IMR-90 (cell line): Measurements from ENCODE around the gene ZNF584. TPM values are rescaled to one million over a fixed set of nuclear protein-coding genes. Genes with fewer than 3 reads are reported as not detected.
A peak's percentile ranks its signal among the peaks of the same experiment; 100 is the strongest.

Source experiments
- ATAC-seq: fragments of 200-7000 bp; cut with Tn5 transposase; 2 replicates; pipeline ENCODE4 v1.9.1; 2020; ENCODE audit warnings: low read depth, mild to moderate bottlenecking, moderate library complexity
- BruUV-seq: library from RNA; stranded (reverse); fragments of 400-500 nt; replicated peaks from 2 replicates; lab custom pipeline; 2021; lab: Mats Ljungman, UMichigan
- CTCF ChIA-PET: fragments of 300-600 bp; formaldehyde crosslinking; extraction: SDS; loops from one replicate; lab custom pipeline; 2021; ENCODE audit warnings: antibody characterized with exemption; lab: Yijun Ruan, JAX
- POLR2A ChIA-PET: fragments of 300-600 bp; sonication (Branson Sonifier 250); formaldehyde crosslinking; loops from one replicate; lab custom pipeline; 2022; ENCODE audit warnings: antibody characterized with exemption; ENCODE audit not compliant: unreplicated experiment; lab: Charles Lee
- DNase-seq: peaks from one replicate; pipeline ENCODE4 v3.0.0; 2013
- H2AFZ ChIP-seq: replicated peaks from 2 replicates; pipeline ENCODE3; 2013; ENCODE audit warnings: low read length, mild to moderate bottlenecking; ENCODE audit not compliant: poor library complexity
- H2AK5ac ChIP-seq: 2 replicates; pipeline ENCODE4 v1.6.1; 2013; ENCODE audit warnings: low read depth, low read length, inconsistent platforms
- H2AK9ac ChIP-seq: replicated peaks from 2 replicates; pipeline ENCODE3; 2013; ENCODE audit warnings: mild to moderate bottlenecking, low read depth, low read length, moderate library complexity; ENCODE audit not compliant: poor library complexity
- H2BK120ac ChIP-seq: 2 replicates; pipeline ENCODE4 v1.6.1; 2013; ENCODE audit warnings: low read depth, low read length, inconsistent platforms
- H2BK15ac ChIP-seq: 3 replicates; pipeline ENCODE4 v1.6.1; 2013; ENCODE audit warnings: low read depth, low read length, inconsistent platforms
- H2BK20ac ChIP-seq: 2 replicates; pipeline ENCODE4 v1.6.1; 2013; ENCODE audit warnings: low read depth, mild to moderate bottlenecking, inconsistent platforms, low read length, moderate library complexity
- H2BK5ac ChIP-seq: 2 replicates; pipeline ENCODE4 v1.6.1; 2013; ENCODE audit warnings: mild to moderate bottlenecking, low read depth, low read length, inconsistent platforms; ENCODE audit not compliant: poor library complexity, severe bottlenecking
- H3K14ac ChIP-seq: replicated peaks from 2 replicates; pipeline ENCODE4 v1.6.1; 2013; ENCODE audit warnings: low read depth, low read length, inconsistent platforms
- H3K18ac ChIP-seq: 2 replicates; pipeline ENCODE4 v1.6.1; 2013; ENCODE audit warnings: low read depth, low read length, control low read depth
- H3K23ac ChIP-seq: 2 replicates; pipeline ENCODE4 v1.6.1; 2013; ENCODE audit warnings: low read depth, low read length, inconsistent platforms
- H3K27ac ChIP-seq: 2 replicates; pipeline ENCODE4 v1.5.1; 2013; ENCODE audit warnings: mild to moderate bottlenecking, control low read depth, low read length; ENCODE audit not compliant: insufficient read depth
- H3K27me3 ChIP-seq: 2 replicates; pipeline ENCODE4 v1.6.1; 2013; ENCODE audit warnings: low read length; ENCODE audit not compliant: control insufficient read depth, insufficient read depth
- H3K36me3 ChIP-seq: 2 replicates; pipeline ENCODE4 v1.6.1; 2013; ENCODE audit warnings: low read length, mixed read lengths; ENCODE audit not compliant: control insufficient read depth, insufficient read depth
- H3K4ac ChIP-seq: 2 replicates; pipeline ENCODE4 v1.6.1; 2013; ENCODE audit warnings: low read depth, low read length, inconsistent platforms
- H3K4me1 ChIP-seq: 2 replicates; pipeline ENCODE4 v1.6.1; 2013; ENCODE audit warnings: low read length, mixed read lengths; ENCODE audit not compliant: control insufficient read depth, insufficient read depth
- H3K4me2 ChIP-seq: 2 replicates; pipeline ENCODE4 v1.6.1; 2013; ENCODE audit warnings: low read depth, mild to moderate bottlenecking, control low read depth, low read length, moderate library complexity
- H3K4me3 ChIP-seq: 2 replicates; pipeline ENCODE4 v1.5.1; 2013; ENCODE audit warnings: low read depth, mild to moderate bottlenecking, control low read depth, low read length, moderate library complexity; ENCODE audit not compliant: insufficient read depth
- H3K56ac ChIP-seq: 2 replicates; pipeline ENCODE4 v1.6.1; 2013; ENCODE audit warnings: low read length, inconsistent platforms; ENCODE audit not compliant: insufficient read depth; ENCODE audit errors: extremely low read depth
- H3K79me1 ChIP-seq, 2 experiments: 2 replicates each; pipeline ENCODE4 v1.6.1; 2013; ENCODE audit warnings: low read length in 2 of 2, inconsistent platforms in 1 of 2, low read depth in 1 of 2
- H3K9ac ChIP-seq: 2 replicates; pipeline ENCODE4 v1.6.1; 2013; ENCODE audit warnings: low read depth, low read length, control low read depth
- H3K9me1 ChIP-seq: 2 replicates; pipeline ENCODE4 v1.6.1; 2013; ENCODE audit warnings: low read length, inconsistent platforms; ENCODE audit not compliant: insufficient read depth
- H3K9me3 ChIP-seq: 2 replicates; pipeline ENCODE4 v1.6.1; 2013; ENCODE audit warnings: low read length; ENCODE audit not compliant: control insufficient read depth, insufficient read depth
- H4K20me1 ChIP-seq: 2 replicates; pipeline ENCODE4 v1.6.1; 2013; ENCODE audit warnings: low read length, inconsistent platforms; ENCODE audit not compliant: insufficient read depth
- H4K5ac ChIP-seq: 2 replicates; pipeline ENCODE4 v1.6.1; 2013; ENCODE audit warnings: mild to moderate bottlenecking, low read depth, low read length, control low read depth
- H4K8ac ChIP-seq, 2 experiments: 2 replicates each; pipeline ENCODE4 v1.6.1; 2013; ENCODE audit warnings: low read depth in 2 of 2, low read length in 2 of 2, control low read depth in 1 of 2, inconsistent platforms in 1 of 2
- H4K91ac ChIP-seq: 2 replicates; pipeline ENCODE4 v1.6.1; 2013; ENCODE audit warnings: low read depth, low read length, inconsistent platforms; ENCODE audit not compliant: insufficient read depth
- CEBPB ChIP-seq: IDR thresholded peaks from 2 replicates; pipeline ENCODE4 v1.6.1; 2012; ENCODE audit warnings: low read depth, low read length, improper control_type of control experiment
- CHD1 ChIP-seq: IDR thresholded peaks from 2 replicates; pipeline ENCODE4 v1.6.1; 2012; ENCODE audit warnings: low read depth, low read length, improper control_type of control experiment
- CTCF ChIP-seq: conservative IDR thresholded peaks from 2 replicates; pipeline ENCODE4 v1.5.1; 2012; ENCODE audit warnings: mild to moderate bottlenecking, low read depth, low read length, improper control_type of control experiment
- ELK1 ChIP-seq: fragments of 150-350 bp; IDR thresholded peaks from 2 replicates; pipeline ENCODE4 v1.6.1; 2016; ENCODE audit warnings: low read depth, mild to moderate bottlenecking, low read length, moderate library complexity, borderline replicate concordance
- FOS ChIP-seq: fragments of 150-350 bp; IDR thresholded peaks from 2 replicates; pipeline ENCODE4 v1.6.1; 2016; ENCODE audit warnings: low read depth, low read length
- MAFK ChIP-seq: IDR thresholded peaks from 2 replicates; pipeline ENCODE4 v1.6.1; 2012; ENCODE audit warnings: low read depth, low read length, improper control_type of control experiment
- MAZ ChIP-seq: IDR thresholded peaks from 2 replicates; pipeline ENCODE4 v1.6.1; 2012; ENCODE audit warnings: low read depth, mild to moderate bottlenecking, low read length, improper control_type of control experiment, moderate library complexity, borderline replicate concordance
- MXI1 ChIP-seq: IDR thresholded peaks from 2 replicates; pipeline ENCODE4 v1.6.1; 2012; ENCODE audit warnings: low read depth, mild to moderate bottlenecking, low read length, moderate library complexity, borderline replicate concordance
- NFE2L2 ChIP-seq: fragments of 150-350 bp; IDR thresholded peaks from 2 replicates; pipeline ENCODE4 v1.6.1; 2016; ENCODE audit warnings: low read depth, mild to moderate bottlenecking, low read length
- RAD21 ChIP-seq: IDR thresholded peaks from 2 replicates; pipeline ENCODE4 v1.6.1; 2012; ENCODE audit warnings: low read length, improper control_type of control experiment
- RCOR1 ChIP-seq: IDR thresholded peaks from 2 replicates; pipeline ENCODE4 v1.6.1; 2012; ENCODE audit warnings: mild to moderate bottlenecking, low read length, improper control_type of control experiment; ENCODE audit not compliant: insufficient replicate concordance
- USF2 ChIP-seq: fragments of 150-350 bp; IDR thresholded peaks from 2 replicates; pipeline ENCODE4 v1.6.1; 2017; ENCODE audit warnings: mild to moderate bottlenecking, antibody characterized with exemption, low read length, low read depth
- WGBS, 2 experiments: methylation state at CpG; one replicate each; pipeline versions ENCODE4 v1.1.5 to v1.1.7; 2013; ENCODE audit warnings: missing lambda C conversion rate in 2 of 2; ENCODE audit not compliant: insufficient read length in 1 of 2; ENCODE audit errors: extremely low coverage in 2 of 2; 5-methylcytosine and 5-hydroxymethylcytosine counted together
- dilution Hi-C: fragments of 300-500 bp; cut with HindIII; formaldehyde crosslinking; loops from one replicate; pipeline ENCODE4 v1.14.3; 2018; ENCODE audit warnings: low sequenced_read_pairs; ENCODE audit not compliant: unreplicated experiment
- in situ Hi-C: fragments of 300-500 bp; cut with MboI; formaldehyde crosslinking; loops from 3 replicates; pipeline ENCODE4 v1.14.3; 2019; ENCODE audit warnings: low sequenced_read_pairs, inconsistent platforms, mixed read lengths
- intact Hi-C: fragments of 100-400 bp; cut with micrococcal nuclease; formaldehyde crosslinking; loops from 2 replicates; pipeline ENCODE4 v1.10.0; 2022
- polyA plus RNA-seq, 3 experiments: library from polyadenylated mRNA; depleted of rRNA; stranded (reverse); fragments of >200 nt; gene quantifications; 2 replicates each; pipeline ENCODE4 v1.2.3, GENCODE V29; 2012; ENCODE audit warnings: low replicate concordance in 1 of 3
- total RNA-seq: library from RNA; depleted of rRNA; stranded (reverse); fragments of >200 nt; gene quantifications from 2 replicates; pipeline ENCODE4 v1.2.3, GENCODE V29; 2012

ZNF584 gene
- total and polyA plus RNA-seq, 2 of the 4 experiments (the other 2 are of a cell fraction), result 11.6 to 15.4 TPM

DNA sequence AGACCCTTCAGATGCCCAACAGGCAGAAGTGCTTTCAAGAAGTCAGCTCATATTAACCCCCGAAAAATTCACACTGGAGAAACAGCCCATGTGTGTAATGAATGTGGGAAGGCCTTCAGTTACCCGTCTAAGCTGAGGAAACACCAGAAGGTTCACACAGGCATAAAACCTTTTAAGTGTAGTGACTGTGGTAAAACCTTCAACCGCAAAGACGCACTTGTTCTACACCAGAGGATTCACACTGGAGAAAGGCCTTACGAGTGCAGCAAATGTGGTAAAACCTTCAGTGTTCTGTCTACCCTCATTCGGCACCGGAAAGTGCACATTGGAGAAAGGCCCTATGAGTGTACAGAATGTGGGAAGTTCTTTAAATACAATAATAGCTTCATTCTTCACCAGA lies 8.6 kb downstream of the ZNF584 start:
- H2AK5ac ChIP-seq, result no peak overlapping the region
- CTCF ChIA-PET, result no interaction called here
- no peak overlapping the region for H4K8ac ChIP-seq
- H2BK15ac ChIP-seq, result no peak overlapping the region
- H3K14ac ChIP-seq, result no peak overlapping the region
- H3K56ac ChIP-seq, result no peak overlapping the region
- no peak overlapping the region for H4K91ac ChIP-seq
- no peak for TF ChIP-seq MAZ
- no peak for TF ChIP-seq CTCF
- TF ChIP-seq CEBPB, result no peak
- no peak for TF ChIP-seq FOS
- TF ChIP-seq RAD21, result no peak
- no peak for TF ChIP-seq ELK1
- no peak for TF ChIP-seq USF2
- no peak for TF ChIP-seq MXI1
- TF ChIP-seq CHD1, result no peak
- no peak for TF ChIP-seq MAFK
- TF ChIP-seq RCOR1, result no peak
- TF ChIP-seq NFE2L2, result no peak
- in situ Hi-C loops, result no loop called here
- H3K4me1 ChIP-seq, result no peaks in the 10 kb centered on the region
- POLR2A ChIA-PET, result no interaction called here
- dilution Hi-C loops, result no loop called here
- no peak overlapping the region for H3K9ac ChIP-seq
- H2AK9ac ChIP-seq, result no peak overlapping the region
- intact Hi-C loops, result no loop called here
- H3K4ac ChIP-seq, result no peak overlapping the region
- no peak overlapping the region for H3K27ac ChIP-seq
- ATAC-seq (no peak), DNase-seq (no peak)
- no peaks in the 10 kb centered on the region for H4K20me1 ChIP-seq
- 100% methylated on average over 2 of the region's 7 CpGs; no CpG with 5 or more reads in 1 of the 2 experiments for WGBS, 2 experiments
- H3K4me2 ChIP-seq, result no peak overlapping the region
- H4K5ac ChIP-seq, result no peak overlapping the region
- peaks cover 23 to 32% of the 10 kb centered on the region in 2 experiments for H3K79me1 ChIP-seq
- no peaks in the 10 kb centered on the region for H3K9me1 ChIP-seq
- H3K27me3 ChIP-seq, result no peaks in the 10 kb centered on the region
- no peak overlapping the region for H3K23ac ChIP-seq
- H2BK5ac ChIP-seq, result no peak overlapping the region
- H3K4me3 ChIP-seq, result no peak overlapping the region
- peaks cover 52% of the 10 kb centered on the region for H3K36me3 ChIP-seq
- TSS peak; percentile 53 for BruUV-seq
- H3K9me3 ChIP-seq, result peaks cover 22% of the 10 kb centered on the region
- H2AFZ ChIP-seq, result no peak overlapping the region
- no peak overlapping the region for H3K18ac ChIP-seq
- no peak overlapping the region for H2BK20ac ChIP-seq
- H2BK120ac ChIP-seq, result no peak overlapping the region
